Body of pancreas (tissue), 4 donors: ENCODE measurements around the gene TRERF1.

Experiments
- POLR2A ChIP-seq, 3 donors: fragments of 450-650 bp; IDR thresholded peaks; one replicate each; pipeline ENCODE4 v1.6.1; 2016; ENCODE audit warnings: antibody characterized with exemption in 3 of 3, mild to moderate bottlenecking in 2 of 3
- TF ChIP-seq, protein P1 (sequence below), 7 experiments: fragments of 450-650 bp in 4 of 7; fragments of 200-600 bp in 3 of 7; sonication (generic) in 3 of 7; IDR thresholded peaks; one replicate each; pipeline ENCODE4 v1.5.1; 2016 to 2019; ENCODE audit warnings: antibody characterized with exemption in 7 of 7

DNA sequence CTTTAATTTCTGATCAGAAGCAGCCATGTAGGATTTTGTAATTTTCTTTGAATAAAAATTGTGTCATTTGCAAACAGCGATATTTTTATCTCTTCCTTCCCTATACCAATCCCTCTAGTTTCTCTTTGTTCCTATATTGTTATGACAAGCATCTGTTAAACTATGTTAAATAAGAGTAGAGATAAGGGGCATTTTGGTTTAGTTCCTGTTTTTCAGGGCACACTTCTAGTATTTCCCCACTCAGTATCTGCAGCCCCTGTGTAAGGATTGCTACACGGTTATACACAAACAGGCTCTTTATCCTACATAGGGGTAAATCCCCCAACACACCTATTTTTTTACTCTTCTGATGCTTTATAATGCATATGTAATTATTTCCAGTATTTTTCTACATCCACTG is 42.1 kb downstream of the TRERF1 start:
- TF ChIP-seq POLR2A (IDR thresholded peaks at IDR 0.05): no peak
- TF ChIP-seq, protein P1, sequence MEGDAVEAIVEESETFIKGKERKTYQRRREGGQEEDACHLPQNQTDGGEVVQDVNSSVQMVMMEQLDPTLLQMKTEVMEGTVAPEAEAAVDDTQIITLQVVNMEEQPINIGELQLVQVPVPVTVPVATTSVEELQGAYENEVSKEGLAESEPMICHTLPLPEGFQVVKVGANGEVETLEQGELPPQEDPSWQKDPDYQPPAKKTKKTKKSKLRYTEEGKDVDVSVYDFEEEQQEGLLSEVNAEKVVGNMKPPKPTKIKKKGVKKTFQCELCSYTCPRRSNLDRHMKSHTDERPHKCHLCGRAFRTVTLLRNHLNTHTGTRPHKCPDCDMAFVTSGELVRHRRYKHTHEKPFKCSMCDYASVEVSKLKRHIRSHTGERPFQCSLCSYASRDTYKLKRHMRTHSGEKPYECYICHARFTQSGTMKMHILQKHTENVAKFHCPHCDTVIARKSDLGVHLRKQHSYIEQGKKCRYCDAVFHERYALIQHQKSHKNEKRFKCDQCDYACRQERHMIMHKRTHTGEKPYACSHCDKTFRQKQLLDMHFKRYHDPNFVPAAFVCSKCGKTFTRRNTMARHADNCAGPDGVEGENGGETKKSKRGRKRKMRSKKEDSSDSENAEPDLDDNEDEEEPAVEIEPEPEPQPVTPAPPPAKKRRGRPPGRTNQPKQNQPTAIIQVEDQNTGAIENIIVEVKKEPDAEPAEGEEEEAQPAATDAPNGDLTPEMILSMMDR (IDR thresholded peaks at IDR 0.05): no peak
